Endothelial cell of umbilical vein (primary cell): ENCODE data around the gene ZNF282. TPM values are rescaled to one million over a fixed set of nuclear protein-coding genes. Genes with fewer than 3 reads are reported as not detected.

ENCODE experiments used
- BruUV-seq: library from RNA; stranded (reverse); fragments of 400-500 nt; replicated peaks from 2 replicates; lab custom pipeline; 2021; lab: Mats Ljungman, UMichigan
- CTCF ChIA-PET: fragments of 300-600, 350-600 bp; sonication (Branson Sonifier 250); formaldehyde crosslinking; loops from one replicate; lab custom pipeline; 2021; ENCODE audit warnings: antibody characterized with exemption, inconsistent platforms; lab: Charles Lee
- POLR2A ChIA-PET: fragments of 300-600, 350-600 bp; sonication (Branson Sonifier 250); formaldehyde crosslinking; loops from one replicate; lab custom pipeline; 2021; ENCODE audit warnings: antibody characterized with exemption, inconsistent platforms; lab: Charles Lee
- DNase-seq: peaks from one replicate; pipeline ENCODE4 v3.0.0-alpha.2; 2011; ENCODE audit warnings: low read depth, low spot score
- FAIRE-seq: peaks from 2 replicates; lab custom pipeline; 2011; peaks lifted over from hg19 to GRCh38; lab: Jason Lieb, UNC
- H2AFZ ChIP-seq: 2 replicates; pipeline ENCODE4 v1.6.0; 2012; ENCODE audit warnings: low read depth, low read length, control low read depth, inconsistent platforms
- H3K27ac ChIP-seq: 2 replicates; pipeline ENCODE4 v1.5.1; 2011; ENCODE audit warnings: low read depth, mild to moderate bottlenecking, control low read depth, low read length, moderate library complexity; ENCODE audit not compliant: insufficient read depth
- H3K27me3 ChIP-seq, 2 experiments: 2 replicates each; pipeline versions ENCODE4 v1.6.0 to v1.6.1; 2011; ENCODE audit warnings: low read length in 2 of 2, mixed read lengths in 1 of 2; ENCODE audit not compliant: control insufficient read depth in 2 of 2, insufficient read depth in 2 of 2
- H3K36me3 ChIP-seq, 2 experiments: 2 replicates in 1 of 2; 3 replicates in 1 of 2; pipeline ENCODE4 v1.5.1; 2011; ENCODE audit warnings: low read length in 2 of 2, mild to moderate bottlenecking in 1 of 2, moderate library complexity in 1 of 2; ENCODE audit not compliant: control insufficient read depth in 2 of 2, insufficient read depth in 2 of 2; ENCODE audit errors: extremely low read depth in 1 of 2
- H3K4me1 ChIP-seq: 3 replicates; pipeline ENCODE4 v1.5.1; 2011; ENCODE audit warnings: mild to moderate bottlenecking, low read length; ENCODE audit not compliant: control insufficient read depth, insufficient read depth; ENCODE audit errors: extremely low read depth
- H3K4me2 ChIP-seq: 2 replicates; pipeline ENCODE4 v1.6.1; 2011; ENCODE audit warnings: low read length, control low read depth, mixed read lengths; ENCODE audit not compliant: insufficient read depth
- H3K4me3 ChIP-seq, 3 experiments: fragments of 200-600 bp in 1 of 3; sonication (generic), shearing (Covaris generic) in 1 of 3; replicated peaks in 1 of 3; 2 replicates each; pipeline ENCODE4 v1.5.1; 2011 to 2016; ENCODE audit warnings: control low read depth in 3 of 3, low read length in 3 of 3, mild to moderate bottlenecking in 2 of 3, inconsistent platforms in 1 of 3, low read depth in 1 of 3, moderate library complexity in 1 of 3; ENCODE audit not compliant: insufficient read depth in 1 of 3
- H3K79me2 ChIP-seq: 2 replicates; pipeline ENCODE4 v1.6.0; 2012; ENCODE audit warnings: low read length, inconsistent platforms; ENCODE audit not compliant: control insufficient read depth, insufficient read depth
- H3K9ac ChIP-seq: replicated peaks from 2 replicates; pipeline ENCODE3; 2011; ENCODE audit warnings: low read length, control low read depth; ENCODE audit not compliant: insufficient read depth; ENCODE audit errors: extremely low read depth
- H3K9me1 ChIP-seq: replicated peaks from 3 replicates; pipeline ENCODE4 v1.6.0; 2011; ENCODE audit warnings: mild to moderate bottlenecking, low read length; ENCODE audit not compliant: control insufficient read depth, insufficient read depth; ENCODE audit errors: extremely low read depth
- H3K9me3 ChIP-seq: replicated peaks from 2 replicates; pipeline ENCODE4 v1.5.1; 2012; ENCODE audit warnings: low read length, inconsistent platforms; ENCODE audit not compliant: control insufficient read depth, insufficient read depth
- H4K20me1 ChIP-seq: replicated peaks from 2 replicates; pipeline ENCODE3; 2011; ENCODE audit warnings: mild to moderate bottlenecking, low read length; ENCODE audit not compliant: control insufficient read depth, insufficient read depth; ENCODE audit errors: extremely low read depth
- EZH2 ChIP-seq: IDR thresholded peaks from 2 replicates; pipeline ENCODE4 v1.6.1; 2012; ENCODE audit warnings: borderline replicate concordance, low read depth, mild to moderate bottlenecking, moderate library complexity, low read length, inconsistent platforms; ENCODE audit not compliant: severe bottlenecking
- FOS ChIP-seq: IDR thresholded peaks from 2 replicates; pipeline ENCODE4 v1.6.1; 2011; ENCODE audit warnings: mild to moderate bottlenecking, low read length, moderate library complexity, borderline replicate concordance; ENCODE audit not compliant: insufficient read depth
- GATA2 ChIP-seq: IDR thresholded peaks from 2 replicates; pipeline ENCODE4 v1.7.0; 2011; ENCODE audit warnings: low read depth, mild to moderate bottlenecking, moderate library complexity, mixed read lengths, low read length; ENCODE audit not compliant: insufficient read length, insufficient read depth
- JUN ChIP-seq: IDR thresholded peaks from 2 replicates; pipeline ENCODE4 v1.6.1; 2011; ENCODE audit warnings: borderline replicate concordance, low read depth; ENCODE audit not compliant: insufficient read length, insufficient read depth
- MYC ChIP-seq: IDR thresholded peaks from one replicate; pipeline ENCODE4 v1.6.1; 2011; ENCODE audit warnings: mild to moderate bottlenecking, low read depth, low read length
- POLR2A ChIP-seq: IDR thresholded peaks from 2 replicates; pipeline ENCODE4 v1.6.1; 2012; ENCODE audit warnings: low read depth, mild to moderate bottlenecking, control low read depth, low read length
- POLR2AphosphoS5 ChIP-seq: IDR thresholded peaks from 2 replicates; pipeline ENCODE4 v1.6.1; 2012; ENCODE audit warnings: low read depth, mild to moderate bottlenecking, control low read depth, low read length, moderate library complexity; ENCODE audit not compliant: insufficient read depth
- dilution Hi-C: fragments of 300-500 bp; cut with MboI; formaldehyde crosslinking; loops from one replicate; pipeline ENCODE4 v1.15.0; 2019; ENCODE audit warnings: low sequenced_read_pairs; ENCODE audit not compliant: extremely low pct_ligation_motif_present
- intact Hi-C: fragments of 100-400 bp; cut with micrococcal nuclease; formaldehyde crosslinking; loops from one replicate; pipeline ENCODE4 v1.10.0; 2022
- polyA plus RNA-seq, 4 experiments: library from polyadenylated mRNA; depleted of rRNA in 3 of 4; stranded (reverse) in 3 of 4; unstranded in 1 of 4; fragments of >200 nt; gene quantifications; 2 replicates each; pipeline versions ENCODE4 v1.2.1 to v1.2.3, GENCODE V29; 2011 to 2012; ENCODE audit warnings: missing spikeins in 1 of 4
- total RNA-seq: library from RNA; stranded (reverse); gene quantifications from 2 replicates; pipeline ENCODE4 v1.2.3, GENCODE V29; 2021
- TF ChIP-seq, protein P1 (sequence below): IDR thresholded peaks from 2 replicates; pipeline ENCODE4 v1.6.1; 2011; ENCODE audit not compliant: insufficient read depth, insufficient read length
- TF ChIP-seq, protein P2 (sequence below), 2 donors: IDR thresholded peaks; 1 replicate in 1 of 2; 2 replicates in 1 of 2; pipeline ENCODE4 v1.5.1; 2011; ENCODE audit warnings: low read length in 2 of 2, mild to moderate bottlenecking in 2 of 2, moderate library complexity in 2 of 2, control low read depth in 1 of 2, inconsistent platforms in 1 of 2, low read depth in 1 of 2; ENCODE audit not compliant: insufficient read depth in 1 of 2; ENCODE audit errors: extremely low read depth in 1 of 2

ZNF282 gene
- total and polyA plus RNA-seq, 2 donors (not counting 3 experiments of a cell fraction or from before 2014, with no cell fraction given), result 20.0 to 34.4 TPM

DNA sequence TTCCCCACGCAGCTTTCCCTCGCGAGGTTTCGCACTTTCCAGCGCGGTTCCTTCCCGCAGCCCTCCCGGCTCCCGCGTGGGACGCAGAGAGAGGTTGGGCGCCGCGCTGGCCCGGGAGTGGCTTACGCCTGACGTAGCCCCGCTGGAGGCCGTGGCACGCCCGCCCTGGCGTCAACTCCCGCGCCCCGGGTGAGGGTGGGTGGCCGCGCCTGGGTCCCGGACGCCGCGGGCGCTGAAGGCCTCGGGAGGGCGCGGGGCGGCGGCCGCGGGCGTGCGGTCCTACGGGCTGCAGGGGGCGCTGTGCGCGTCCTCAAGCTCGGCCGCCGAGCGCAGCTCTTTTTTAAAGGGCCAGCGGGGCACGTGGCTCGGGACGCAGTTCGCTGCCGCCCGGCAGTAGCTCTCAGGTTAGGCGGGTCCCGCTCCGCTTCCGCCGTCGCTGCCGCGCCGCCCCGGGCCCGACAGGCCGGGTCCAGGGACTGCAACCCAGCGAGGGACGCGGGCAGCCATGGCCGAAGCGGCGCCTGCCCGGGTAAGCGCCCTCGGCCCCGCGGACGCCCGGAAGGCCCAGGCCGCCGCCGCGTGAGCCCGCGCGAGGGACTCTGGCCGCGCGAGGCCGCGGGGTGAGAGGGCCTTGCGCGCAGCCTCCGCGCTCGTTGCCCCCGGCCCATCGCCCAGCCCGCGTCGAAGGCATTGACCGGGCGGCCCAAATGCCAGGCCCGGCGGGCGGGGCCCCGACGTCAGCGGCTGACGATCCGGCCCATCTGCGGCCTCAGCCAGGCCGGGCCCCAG is 66.7 kb downstream of the ZNF282 start, which contains the start of gene ZNF783:
Gene ZNF783, plus strand, starts transcription at position 368 of the 789 bp plus-strand sequence. Its CDS starts 138 bp downstream, at position 506.
- TF ChIP-seq EZH2, result no peak
- TF ChIP-seq, protein P1, sequence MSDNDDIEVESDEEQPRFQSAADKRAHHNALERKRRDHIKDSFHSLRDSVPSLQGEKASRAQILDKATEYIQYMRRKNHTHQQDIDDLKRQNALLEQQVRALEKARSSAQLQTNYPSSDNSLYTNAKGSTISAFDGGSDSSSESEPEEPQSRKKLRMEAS, result peak; percentile 95
- no peak for TF ChIP-seq GATA2
- TF ChIP-seq MYC, result peak; percentile 34
- TF ChIP-seq POLR2A, result no peak
- no peak for TF ChIP-seq JUN
- TF ChIP-seq, protein P2, sequence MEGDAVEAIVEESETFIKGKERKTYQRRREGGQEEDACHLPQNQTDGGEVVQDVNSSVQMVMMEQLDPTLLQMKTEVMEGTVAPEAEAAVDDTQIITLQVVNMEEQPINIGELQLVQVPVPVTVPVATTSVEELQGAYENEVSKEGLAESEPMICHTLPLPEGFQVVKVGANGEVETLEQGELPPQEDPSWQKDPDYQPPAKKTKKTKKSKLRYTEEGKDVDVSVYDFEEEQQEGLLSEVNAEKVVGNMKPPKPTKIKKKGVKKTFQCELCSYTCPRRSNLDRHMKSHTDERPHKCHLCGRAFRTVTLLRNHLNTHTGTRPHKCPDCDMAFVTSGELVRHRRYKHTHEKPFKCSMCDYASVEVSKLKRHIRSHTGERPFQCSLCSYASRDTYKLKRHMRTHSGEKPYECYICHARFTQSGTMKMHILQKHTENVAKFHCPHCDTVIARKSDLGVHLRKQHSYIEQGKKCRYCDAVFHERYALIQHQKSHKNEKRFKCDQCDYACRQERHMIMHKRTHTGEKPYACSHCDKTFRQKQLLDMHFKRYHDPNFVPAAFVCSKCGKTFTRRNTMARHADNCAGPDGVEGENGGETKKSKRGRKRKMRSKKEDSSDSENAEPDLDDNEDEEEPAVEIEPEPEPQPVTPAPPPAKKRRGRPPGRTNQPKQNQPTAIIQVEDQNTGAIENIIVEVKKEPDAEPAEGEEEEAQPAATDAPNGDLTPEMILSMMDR (IDR thresholded peaks at IDR 0.05; ENCODE audit: extremely low read depth in 1 of 2, insufficient read depth in 1 of 2, low read depth in 1 of 2, low read length in 2 of 2), result peak; percentile 71 to 87
- TF ChIP-seq POLR2AphosphoS5, result peak; percentile 36
- TF ChIP-seq FOS, result no peak
- intact Hi-C loops, result loop anchor here (1.0 to 5.0 kb wide), 6 partner anchors 23 to 455 kb away; partner anchors contain the start of genes ZNF212, ZNF746 and ZNF777

More for the DNA sequence above, 66.7 kb downstream of the ZNF282 start, which contains the start of gene ZNF783:
- DNase-seq (peak; percentile 85), FAIRE-seq (peak; percentile 63)
- H2AFZ ChIP-seq, result peak within 1 kb of the TSS; percentile 95
- ChIA-PET CTCF (interaction anchor here (0.6 to 2.2 kb wide), 27 partner anchors 8 to 363 kb away, joined by 3 to 19 read pairs (median 5); partner anchors contain the start of genes ZNF282, ZNF398 and ZNF777), POLR2A (interaction anchor here (0.5 to 0.9 kb wide), 4 partner anchors 14 to 174 kb away, joined by 4 to 11 read pairs (median 7); no protein-coding TSS in a partner anchor)
- H3K79me2 ChIP-seq, result no peaks in the 10 kb centered on the region
- peaks cover 0 to 10% of the 10 kb centered on the region in 2 experiments for H3K36me3 ChIP-seq
- no peaks in the 10 kb centered on the region for H3K9me1 ChIP-seq
- H3K4me1 ChIP-seq, result peaks cover 3% of the 10 kb centered on the region
- no TSS peak for BruUV-seq
- H3K27me3 ChIP-seq, result no peaks in the 10 kb centered on the region
- H3K4me2 ChIP-seq, result peak within 1 kb of the TSS; percentile 79
- dilution Hi-C loops, result no loop called here
- H3K9ac ChIP-seq, result peak within 1 kb of the TSS; percentile 49
- peak within 1 kb of the TSS; percentile 55 for H3K27ac ChIP-seq
- H3K4me3 ChIP-seq, result peak within 1 kb of the TSS; percentile 19 to 61 (median 44)
- H4K20me1 ChIP-seq, result no peaks in the 10 kb centered on the region
- H3K9me3 ChIP-seq, result no peaks in the 10 kb centered on the region
